GM23248 (cell line): Measurements from ENCODE around the gene ETV6.

Experiments
- EZH2 ChIP-seq: fragments of 200-600 bp; sonication (generic); IDR thresholded peaks from 2 replicates; pipeline ENCODE4 v1.6.1; 2018; ENCODE audit warnings: antibody characterized with exemption, mild to moderate bottlenecking; ENCODE audit not compliant: insufficient read depth, poor library complexity, severe bottlenecking
- EZH2phosphoT487 ChIP-seq: fragments of 200-600 bp; sonication (generic); IDR thresholded peaks from 2 replicates; pipeline ENCODE4 v1.6.1; 2018; ENCODE audit warnings: antibody characterized with exemption, moderate library complexity, mild to moderate bottlenecking, low read depth; ENCODE audit not compliant: insufficient read depth

DNA sequence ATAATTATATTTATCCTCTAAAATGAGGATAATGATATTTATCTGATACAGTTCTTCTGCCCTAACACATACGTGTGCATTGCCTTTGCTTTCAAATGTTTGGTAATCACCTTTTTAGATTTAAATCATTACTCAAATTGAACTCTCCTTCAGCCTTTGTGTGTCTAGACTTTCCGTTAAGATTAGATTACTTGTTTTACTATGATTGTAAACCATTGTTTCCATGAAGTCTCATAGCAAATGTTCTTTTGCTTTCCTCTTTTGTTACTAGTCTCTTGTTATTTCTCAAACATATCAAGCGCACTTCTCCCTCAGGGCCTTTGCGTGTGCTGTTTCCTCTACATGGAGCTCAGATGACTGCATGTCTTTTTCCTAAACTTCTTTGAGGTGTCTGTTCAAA, 63.7 kb downstream of the ETV6 start:
- TF ChIP-seq EZH2 (no peak), EZH2phosphoT487 (no peak)
